SK-N-SH (cell line): Measurements from ENCODE around the gene SIAH3. TPM values are rescaled to one million over a fixed set of nuclear protein-coding genes. Genes with fewer than 3 reads are reported as not detected.

ENCODE experiments used
- CTCF ChIA-PET: fragments of 300-600, 350-600 bp; formaldehyde crosslinking; extraction: SDS; loops from one replicate; lab custom pipeline; 2021; lab: Yijun Ruan, JAX
- POLR2A ChIA-PET: fragments of 350-600 bp; sonication (Branson Sonifier 250); formaldehyde crosslinking; extraction: SDS; loops from one replicate; lab custom pipeline; 2020; ENCODE audit warnings: antibody characterized with exemption, inconsistent platforms; lab: Yijun Ruan, JAX
- DNase-seq: peaks from one replicate; pipeline ENCODE4 v3.0.0; 2012
- H2AFZ ChIP-seq: fragments of 200-600 bp; sonication (generic); 2 replicates; pipeline ENCODE4 v1.8.1; 2016; ENCODE audit warnings: antibody characterized with exemption, mild to moderate bottlenecking, low read depth
- H3F3A ChIP-seq: fragments of 200-600 bp; sonication (generic); replicated peaks from 2 replicates; pipeline ENCODE3; 2016; ENCODE audit warnings: antibody characterized with exemption, mild to moderate bottlenecking; ENCODE audit not compliant: insufficient read depth
- H3K27ac ChIP-seq, 2 experiments: fragments of 200-500 bp in 1 of 2; fragments of 200-600 bp in 1 of 2; sonication (Bioruptor generic) in 1 of 2; sonication (generic), shearing (Covaris generic) in 1 of 2; 2 replicates each; pipeline versions ENCODE4 v1.5.1 to v1.6.1; 2014 to 2016; ENCODE audit warnings: low read depth in 2 of 2, inconsistent platforms in 1 of 2, low read length in 1 of 2, mild to moderate bottlenecking in 1 of 2, mixed read lengths in 1 of 2
- H3K27me3 ChIP-seq: fragments of 200-600 bp; sonication (generic), shearing (Covaris generic); 2 replicates; pipeline ENCODE4 v1.6.1; 2016; ENCODE audit warnings: mixed run types; ENCODE audit not compliant: insufficient read depth
- H3K36me3 ChIP-seq, 2 experiments: fragments of 200-500 bp in 1 of 2; fragments of 200-600 bp in 1 of 2; sonication (Bioruptor generic) in 1 of 2; sonication (generic) in 1 of 2; replicated peaks in 1 of 2; 2 replicates each; pipeline versions ENCODE3 to v1.5.1; 2014 to 2016; ENCODE audit warnings: low read length in 1 of 2, mild to moderate bottlenecking in 1 of 2; ENCODE audit not compliant: insufficient read depth in 2 of 2, control insufficient read depth in 1 of 2
- H3K4me1 ChIP-seq, 2 experiments: fragments of 200-500 bp in 1 of 2; fragments of 200-600 bp in 1 of 2; sonication (Bioruptor generic) in 1 of 2; sonication (generic), shearing (Covaris generic) in 1 of 2; 2 replicates each; pipeline versions ENCODE4 v1.5.1 to v1.6.1; 2014 to 2016; ENCODE audit warnings: low read depth in 1 of 2, low read length in 1 of 2, mixed run types in 1 of 2; ENCODE audit not compliant: insufficient read depth in 2 of 2, control insufficient read depth in 1 of 2
- H3K4me2 ChIP-seq: fragments of 200-600 bp; sonication (generic), shearing (Covaris generic); 2 replicates; pipeline ENCODE4 v1.6.1; 2017; ENCODE audit warnings: mixed run types
- H3K4me3 ChIP-seq, 2 experiments: fragments of 200-500 bp in 1 of 2; fragments of 200-600 bp in 1 of 2; sonication (Bioruptor generic) in 1 of 2; sonication (generic), shearing (Covaris generic) in 1 of 2; 2 replicates each; pipeline versions ENCODE4 v1.5.1 to v1.8.1; 2014 to 2016; ENCODE audit warnings: low read depth in 2 of 2, inconsistent platforms in 1 of 2, low read length in 1 of 2, mild to moderate bottlenecking in 1 of 2, mixed read lengths in 1 of 2, moderate library complexity in 1 of 2
- H3K79me2 ChIP-seq: fragments of 200-600 bp; sonication (generic); 2 replicates; pipeline ENCODE4 v1.8.1; 2017; ENCODE audit warnings: mild to moderate bottlenecking; ENCODE audit not compliant: insufficient read depth
- H3K9ac ChIP-seq: fragments of 200-600 bp; sonication (generic); 2 replicates; pipeline ENCODE4 v1.6.1; 2017; ENCODE audit warnings: mixed run types
- H3K9me2 ChIP-seq: fragments of 200-600 bp; sonication (generic); 2 replicates; pipeline ENCODE4 v1.6.1; 2017; ENCODE audit warnings: mixed run types
- H3K9me3 ChIP-seq: fragments of 200-600 bp; sonication (generic); 2 replicates; pipeline ENCODE4 v1.6.1; 2017; ENCODE audit warnings: mixed run types, mild to moderate bottlenecking, moderate library complexity
- H4K20me1 ChIP-seq: fragments of 200-600 bp; sonication (generic); 2 replicates; pipeline ENCODE4 v1.6.1; 2017; ENCODE audit warnings: mild to moderate bottlenecking, mixed run types; ENCODE audit not compliant: insufficient read depth
- EZH2phosphoT487 ChIP-seq: fragments of 200-600 bp; sonication (generic); IDR thresholded peaks from 2 replicates; pipeline ENCODE4 v1.6.1; 2017; ENCODE audit warnings: low read depth, mixed run types, mild to moderate bottlenecking, antibody characterized with exemption, moderate library complexity, borderline replicate concordance
- FOXJ3 ChIP-seq: sonication (generic); formaldehyde crosslinking; IDR thresholded peaks from 2 replicates; pipeline ENCODE4 v1.5.1; 2020; ENCODE audit warnings: mild to moderate bottlenecking, missing genetic modification reagents
- FOXM1 ChIP-seq: IDR thresholded peaks from 2 replicates; pipeline ENCODE4 v1.4.0; 2012; ENCODE audit warnings: low read depth, mild to moderate bottlenecking
- GATA2 ChIP-seq: sonication (generic); formaldehyde crosslinking; IDR thresholded peaks from 2 replicates; pipeline ENCODE4 v1.5.0; 2020; ENCODE audit warnings: mild to moderate bottlenecking, missing genetic modification reagents
- JUND ChIP-seq: IDR thresholded peaks from 2 replicates; pipeline ENCODE4 v1.4.0; 2012
- MEF2A ChIP-seq: IDR thresholded peaks from 2 replicates; pipeline ENCODE4 v1.4.0; 2012; ENCODE audit warnings: low read depth, borderline replicate concordance
- NFIC ChIP-seq: IDR thresholded peaks from 2 replicates; pipeline ENCODE4 v1.4.0; 2012; ENCODE audit warnings: borderline replicate concordance
- RCOR1 ChIP-seq: fragments of 150-350 bp; IDR thresholded peaks from 2 replicates; pipeline ENCODE4 v1.6.1; 2017; ENCODE audit warnings: antibody characterized with exemption, low read length
- RFX5 ChIP-seq: IDR thresholded peaks from 2 replicates; pipeline ENCODE4 v1.6.1; 2012; ENCODE audit warnings: mild to moderate bottlenecking, improper control_type of control experiment, low read length
- SIN3A ChIP-seq: IDR thresholded peaks from 2 replicates; pipeline ENCODE4 v1.6.1; 2012; ENCODE audit warnings: low read depth, mild to moderate bottlenecking, low read length, moderate library complexity, borderline replicate concordance
- TEAD4 ChIP-seq: IDR thresholded peaks from 2 replicates; pipeline ENCODE4 v1.4.0; 2012; ENCODE audit warnings: mild to moderate bottlenecking, borderline replicate concordance; ENCODE audit not compliant: insufficient read depth
- YY1 ChIP-seq: IDR thresholded peaks from 2 replicates; pipeline ENCODE4 v1.4.0; 2012; ENCODE audit warnings: low read depth, mild to moderate bottlenecking
- WGBS: methylation state at CpG from one replicate; pipeline ENCODE4 v1.1.6; 2017; ENCODE audit warnings: low lambda C conversion rate; 5-methylcytosine and 5-hydroxymethylcytosine counted together
- polyA plus RNA-seq, 3 experiments: library from polyadenylated mRNA; depleted of rRNA; stranded (reverse); fragments of >200 nt; gene quantifications; 2 replicates each; pipeline ENCODE4 v1.2.3, GENCODE V29; 2012
- TF ChIP-seq, protein P1 (sequence below): IDR thresholded peaks from 2 replicates; pipeline ENCODE4 v1.6.1; 2012; ENCODE audit warnings: mild to moderate bottlenecking, low read depth, low read length, moderate library complexity
- TF ChIP-seq, protein P2 (sequence below): fragments of 150-350 bp; IDR thresholded peaks from 2 replicates; pipeline ENCODE4 v1.6.1; 2016; ENCODE audit warnings: mild to moderate bottlenecking, low read depth, low read length

The SIAH3 gene
- polyA plus RNA-seq, 1 of the 3 experiments (the other 2 are of a cell fraction) = 0.08 TPM

DNA sequence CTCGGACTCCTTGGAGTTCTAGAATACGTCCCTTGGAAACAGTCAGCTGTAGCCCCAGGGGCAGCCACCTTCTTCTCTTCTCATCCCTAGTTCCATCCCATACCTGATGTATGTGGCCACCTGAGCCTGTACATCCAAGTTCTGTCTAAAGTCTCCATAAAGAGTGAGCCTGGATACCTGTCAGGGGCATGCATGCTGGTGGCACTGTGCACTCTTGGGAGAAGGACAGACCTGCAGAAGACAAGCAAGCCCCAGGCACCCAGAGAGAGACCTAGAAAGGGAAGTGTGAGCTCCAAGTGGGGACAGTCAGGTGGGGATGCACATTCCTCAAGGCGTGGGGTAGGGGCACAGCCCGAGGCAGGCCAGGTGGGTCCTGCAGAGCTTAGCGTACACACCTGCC, 21.4 kb downstream of the SIAH3 start:
- Histone ChIP-seq H3F3A (no peaks in the 10 kb centered on the region), H3K4me1 (peaks cover 11 to 19% of the 10 kb centered on the region in 2 experiments), H3K79me2 (no peaks in the 10 kb centered on the region), H3K36me3 (no peaks in the 10 kb centered on the region), H2AFZ (no peak overlapping the region), H4K20me1 (no peaks in the 10 kb centered on the region), H3K9ac (no peak overlapping the region), H3K27ac (no peak overlapping the region), H3K4me3 (no peak overlapping the region), H3K9me3 (no peaks in the 10 kb centered on the region), H3K27me3 (no peaks in the 10 kb centered on the region), H3K9me2 (no peaks in the 10 kb centered on the region), H3K4me2 (no peak overlapping the region)
- DNase-seq = no peak
- 85% methylated on average over 5 of the region's 5 CpGs for WGBS
- ChIA-PET POLR2A (no interaction called here), CTCF (interaction anchor here (2.0 kb wide), 1 partner anchor 23 kb away, joined by 7 read pairs; no protein-coding TSS in a partner anchor)
- TF ChIP-seq YY1 (no peak), EZH2phosphoT487 (no peak), FOXJ3 (CRISPR knock-in tag) (no peak), RCOR1 (no peak), TEAD4 (no peak), JUND (no peak)
- TF ChIP-seq, all 33 proteins: peak for 0

DNA sequence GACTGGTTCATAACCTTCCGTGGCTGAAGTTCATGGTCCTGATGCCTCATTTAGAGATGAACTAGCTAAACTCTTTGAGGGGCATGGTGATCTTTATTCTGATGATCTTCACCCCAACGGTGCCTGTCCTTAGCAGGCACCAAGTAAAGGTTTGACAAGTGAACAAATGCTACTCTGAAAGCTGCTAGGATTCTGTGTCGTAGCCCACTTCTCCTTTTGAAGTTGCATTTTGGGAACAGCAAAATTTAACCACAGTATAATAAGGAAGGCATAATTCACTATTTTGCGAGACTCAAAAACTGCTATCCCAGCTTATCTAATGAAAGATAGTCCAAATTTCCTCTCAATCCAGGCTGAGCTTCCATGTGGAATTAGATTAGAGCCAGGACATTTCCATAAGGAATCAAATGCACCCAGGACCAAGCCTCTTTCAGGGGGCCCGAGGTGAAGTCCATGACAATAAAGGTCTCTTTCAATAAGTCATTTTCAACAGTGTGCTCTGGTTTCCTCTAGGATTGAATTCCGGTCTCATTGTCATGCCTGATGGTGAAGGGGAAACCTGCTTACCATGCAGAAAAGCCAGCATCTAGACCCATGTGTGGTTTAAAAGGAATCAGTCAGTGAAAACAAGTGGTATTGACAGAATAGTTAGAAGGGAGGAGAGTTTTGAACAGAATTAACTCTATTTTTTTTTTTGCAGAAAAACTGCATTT, 23.1 kb downstream of the SIAH3 start:
- TF ChIP-seq, protein P1, sequence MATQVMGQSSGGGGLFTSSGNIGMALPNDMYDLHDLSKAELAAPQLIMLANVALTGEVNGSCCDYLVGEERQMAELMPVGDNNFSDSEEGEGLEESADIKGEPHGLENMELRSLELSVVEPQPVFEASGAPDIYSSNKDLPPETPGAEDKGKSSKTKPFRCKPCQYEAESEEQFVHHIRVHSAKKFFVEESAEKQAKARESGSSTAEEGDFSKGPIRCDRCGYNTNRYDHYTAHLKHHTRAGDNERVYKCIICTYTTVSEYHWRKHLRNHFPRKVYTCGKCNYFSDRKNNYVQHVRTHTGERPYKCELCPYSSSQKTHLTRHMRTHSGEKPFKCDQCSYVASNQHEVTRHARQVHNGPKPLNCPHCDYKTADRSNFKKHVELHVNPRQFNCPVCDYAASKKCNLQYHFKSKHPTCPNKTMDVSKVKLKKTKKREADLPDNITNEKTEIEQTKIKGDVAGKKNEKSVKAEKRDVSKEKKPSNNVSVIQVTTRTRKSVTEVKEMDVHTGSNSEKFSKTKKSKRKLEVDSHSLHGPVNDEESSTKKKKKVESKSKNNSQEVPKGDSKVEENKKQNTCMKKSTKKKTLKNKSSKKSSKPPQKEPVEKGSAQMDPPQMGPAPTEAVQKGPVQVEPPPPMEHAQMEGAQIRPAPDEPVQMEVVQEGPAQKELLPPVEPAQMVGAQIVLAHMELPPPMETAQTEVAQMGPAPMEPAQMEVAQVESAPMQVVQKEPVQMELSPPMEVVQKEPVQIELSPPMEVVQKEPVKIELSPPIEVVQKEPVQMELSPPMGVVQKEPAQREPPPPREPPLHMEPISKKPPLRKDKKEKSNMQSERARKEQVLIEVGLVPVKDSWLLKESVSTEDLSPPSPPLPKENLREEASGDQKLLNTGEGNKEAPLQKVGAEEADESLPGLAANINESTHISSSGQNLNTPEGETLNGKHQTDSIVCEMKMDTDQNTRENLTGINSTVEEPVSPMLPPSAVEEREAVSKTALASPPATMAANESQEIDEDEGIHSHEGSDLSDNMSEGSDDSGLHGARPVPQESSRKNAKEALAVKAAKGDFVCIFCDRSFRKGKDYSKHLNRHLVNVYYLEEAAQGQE = no peak
- TF ChIP-seq, protein P2, sequence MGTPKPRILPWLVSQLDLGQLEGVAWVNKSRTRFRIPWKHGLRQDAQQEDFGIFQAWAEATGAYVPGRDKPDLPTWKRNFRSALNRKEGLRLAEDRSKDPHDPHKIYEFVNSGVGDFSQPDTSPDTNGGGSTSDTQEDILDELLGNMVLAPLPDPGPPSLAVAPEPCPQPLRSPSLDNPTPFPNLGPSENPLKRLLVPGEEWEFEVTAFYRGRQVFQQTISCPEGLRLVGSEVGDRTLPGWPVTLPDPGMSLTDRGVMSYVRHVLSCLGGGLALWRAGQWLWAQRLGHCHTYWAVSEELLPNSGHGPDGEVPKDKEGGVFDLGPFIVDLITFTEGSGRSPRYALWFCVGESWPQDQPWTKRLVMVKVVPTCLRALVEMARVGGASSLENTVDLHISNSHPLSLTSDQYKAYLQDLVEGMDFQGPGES = no peak
- no peak for TF ChIP-seq JUND
- no peak for TF ChIP-seq GATA2 (CRISPR knock-in tag)
- no peak for TF ChIP-seq YY1
- no peak for TF ChIP-seq NFIC
- no peak for TF ChIP-seq FOXM1
- no peak for TF ChIP-seq RFX5
- no peak for TF ChIP-seq SIN3A
- TF ChIP-seq MEF2A = no peak
- no peaks in the 10 kb centered on the region for H3K36me3 ChIP-seq
- H3K9ac ChIP-seq = no peak overlapping the region
- no peaks in the 10 kb centered on the region for H4K20me1 ChIP-seq
- H3K4me3 ChIP-seq = no peak overlapping the region
- CTCF ChIA-PET = interaction anchor here (1.0 to 1.7 kb wide), 3 partner anchors 17 to 224 kb away, joined by 3 to 5 read pairs (median 3); no protein-coding TSS in a partner anchor
- H3K27ac ChIP-seq = no peak overlapping the region
- no peaks in the 10 kb centered on the region for H3K79me2 ChIP-seq
- H3K4me1 ChIP-seq = peaks cover 0 to 24% of the 10 kb centered on the region in 2 experiments; a peak in 2 of 4 replicates
- no peaks in the 10 kb centered on the region for H3K9me2 ChIP-seq
- no peak overlapping the region for H2AFZ ChIP-seq
- WGBS = 63% methylated on average over 6 of the region's 6 CpGs
- no peaks in the 10 kb centered on the region for H3K9me3 ChIP-seq
- no peaks in the 10 kb centered on the region for H3F3A ChIP-seq
- no peak for DNase-seq
- H3K4me2 ChIP-seq = no peak overlapping the region
- H3K27me3 ChIP-seq = no peaks in the 10 kb centered on the region
- POLR2A ChIA-PET = no interaction called here
